ENCODE results near the gene CTBP2. TPM values are rescaled to one million over a fixed set of nuclear protein-coding genes. Genes with fewer than 3 reads are reported as not detected.

The CTBP2 gene
- total RNA-seq, 2 experiments from 2014 or later: 0.19 to 0.42 TPM

DNA sequence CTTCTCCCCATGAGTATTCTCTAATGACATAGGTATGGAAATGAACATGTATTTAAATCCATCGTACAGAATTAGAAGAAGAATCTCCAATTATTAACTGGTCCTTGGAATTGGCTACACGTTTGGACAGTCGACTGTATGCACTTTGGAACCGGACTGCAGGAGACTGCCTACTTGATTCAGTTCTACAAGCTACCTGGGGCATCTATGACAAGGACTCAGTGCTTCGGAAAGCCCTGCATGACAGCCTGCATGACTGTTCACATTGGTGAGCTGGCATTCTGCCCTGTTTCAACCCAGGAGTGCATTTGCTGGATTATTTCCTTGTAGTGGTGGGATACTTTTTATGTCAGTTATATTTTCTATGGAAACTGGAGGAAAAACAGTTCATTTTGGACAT, 186.2 kb downstream of the CTBP2 start:
- H3K4me1 Mint-ChIP-seq (ENCODE audit: low read depth): peaks cover 28% of the 10 kb centered on the region
- H3K27me3 Mint-ChIP-seq (ENCODE audit: low read depth): no peaks in the 10 kb centered on the region
- intact Hi-C loops (cut with micrococcal nuclease): no loop called here
- peaks cover 20% of the 10 kb centered on the region for H3K36me3 Mint-ChIP-seq (ENCODE audit: low read depth)
- no peak overlapping the region for H3K27ac Mint-ChIP-seq
- H3K9me3 Mint-ChIP-seq: no peaks in the 10 kb centered on the region
- no peak overlapping the region for H3K4me3 Mint-ChIP-seq
- CTCF ChIA-PET: interaction anchor here (1.9 kb wide), 1 partner anchor 18 kb away, joined by 5 read pairs; no protein-coding TSS in a partner anchor
- DNase-seq: no peak

DNA sequence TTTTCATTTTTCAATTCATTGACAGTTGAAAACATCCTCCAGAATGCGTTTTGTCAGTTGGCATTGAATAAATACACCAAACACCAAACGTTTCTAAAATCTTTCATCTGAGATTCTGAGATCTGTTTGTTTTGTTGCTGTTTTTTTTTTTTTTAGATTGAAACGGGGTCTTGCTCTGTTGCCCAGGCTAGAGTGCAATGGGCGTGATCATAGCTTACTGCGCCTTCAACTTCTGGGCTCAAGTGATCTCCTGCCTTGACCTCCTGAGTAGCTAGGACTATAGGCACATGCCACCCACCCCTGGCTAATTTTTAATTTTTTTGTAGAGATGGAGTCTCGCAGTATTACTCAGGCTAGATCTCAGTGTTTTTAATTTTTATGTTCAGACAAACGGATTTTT, 187.7 kb downstream of the CTBP2 start:
- peaks cover 23% of the 10 kb centered on the region for H3K36me3 Mint-ChIP-seq (ENCODE audit: low read depth)
- CTCF ChIA-PET: interaction anchor here (1.9 kb wide), 1 partner anchor 20 kb away, joined by 5 read pairs; no protein-coding TSS in a partner anchor
- no peaks in the 10 kb centered on the region for H3K9me3 Mint-ChIP-seq
- peaks cover 34% of the 10 kb centered on the region for H3K4me1 Mint-ChIP-seq (ENCODE audit: low read depth)
- DNase-seq: no peak
- no peak overlapping the region for H3K27ac Mint-ChIP-seq
- intact Hi-C loops (cut with micrococcal nuclease): no loop called here
- no peaks in the 10 kb centered on the region for H3K27me3 Mint-ChIP-seq (ENCODE audit: low read depth)
- no peak overlapping the region for H3K4me3 Mint-ChIP-seq

DNA sequence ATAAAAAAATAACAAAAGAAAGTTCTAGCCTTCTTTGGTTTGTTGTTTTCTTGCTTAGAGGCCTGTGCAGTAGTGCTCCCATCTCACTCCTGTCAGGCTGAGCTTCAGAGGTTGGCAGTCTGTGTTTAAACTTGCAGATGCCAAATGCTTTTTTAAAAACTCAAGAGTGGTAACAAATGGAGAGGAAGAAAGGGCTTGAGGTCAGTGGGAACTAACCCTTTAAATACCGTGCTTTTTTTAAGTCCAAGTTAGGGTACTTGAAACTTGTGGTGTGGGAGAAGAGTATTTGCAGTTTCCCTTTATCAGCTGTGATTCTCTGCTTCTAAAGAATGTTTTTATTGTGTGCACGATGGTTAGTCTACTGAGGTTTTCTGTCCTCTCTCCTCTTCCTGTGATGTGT, 189.1 kb downstream of the CTBP2 start:
- Mint-ChIP-seq H3K9me3 (no peaks in the 10 kb centered on the region), H3K4me3 (no peak overlapping the region), H3K36me3 (ENCODE audit: low read depth) (peaks cover 29% of the 10 kb centered on the region), H3K4me1 (ENCODE audit: low read depth) (peaks cover 31% of the 10 kb centered on the region), H3K27ac (no peak overlapping the region), H3K27me3 (ENCODE audit: low read depth) (no peaks in the 10 kb centered on the region)
- DNase-seq: no peak
- CTCF ChIA-PET: interaction anchor here (0.6 kb wide), 1 partner anchor 25 kb away, joined by 4 read pairs; no protein-coding TSS in a partner anchor
- intact Hi-C loops (cut with micrococcal nuclease): no loop called here

DNA sequence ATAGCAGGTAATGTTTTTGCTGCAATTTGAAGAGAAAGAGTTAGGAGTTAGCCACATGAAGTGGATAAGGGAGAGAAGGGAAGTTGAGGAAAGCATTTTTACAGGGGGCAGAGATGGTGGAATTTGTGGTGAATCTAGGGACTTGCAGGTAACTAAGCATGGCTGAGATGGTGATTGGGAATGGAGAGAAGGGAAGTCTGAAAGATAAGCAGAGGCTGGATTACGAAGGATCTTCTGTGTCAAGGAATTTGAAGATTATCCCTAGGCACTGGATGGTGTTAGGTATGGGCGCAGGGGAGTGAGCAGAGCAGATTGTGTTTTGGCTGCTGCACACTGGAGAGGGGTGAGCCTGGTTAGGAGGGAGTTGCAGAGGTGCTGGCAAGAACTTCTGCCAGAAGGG, 193.1 kb downstream of the CTBP2 start:
- peaks cover 27% of the 10 kb centered on the region for H3K4me1 Mint-ChIP-seq (ENCODE audit: low read depth)
- no peaks in the 10 kb centered on the region for H3K27me3 Mint-ChIP-seq (ENCODE audit: low read depth)
- H3K27ac Mint-ChIP-seq: no peak overlapping the region
- CTCF ChIA-PET: no interaction called here
- intact Hi-C loops (cut with micrococcal nuclease): no loop called here
- DNase-seq: no peak
- no peaks in the 10 kb centered on the region for H3K9me3 Mint-ChIP-seq
- peaks cover 18% of the 10 kb centered on the region for H3K36me3 Mint-ChIP-seq (ENCODE audit: low read depth)
- H3K4me3 Mint-ChIP-seq: no peak overlapping the region

DNA sequence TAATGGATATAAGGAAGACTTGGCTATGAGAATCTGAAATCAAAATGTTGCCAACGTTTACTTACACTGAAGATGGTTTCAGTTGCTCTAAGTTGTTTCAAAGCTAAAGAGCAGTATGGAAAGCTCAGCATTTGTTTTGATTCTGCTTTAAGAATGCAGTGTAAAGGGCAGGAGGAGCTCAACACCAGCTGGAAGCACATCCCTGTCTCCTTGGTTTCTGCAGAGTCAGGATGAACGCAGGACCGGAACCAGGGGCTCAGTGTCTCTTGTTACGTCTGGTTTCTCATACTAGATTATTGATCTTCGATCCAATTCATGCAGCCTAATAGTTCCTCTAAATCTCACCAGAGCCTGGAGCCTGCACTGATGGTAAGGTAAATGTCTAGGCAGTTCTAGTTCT, 194.4 kb downstream of the CTBP2 start:
- Mint-ChIP-seq H3K4me1 (ENCODE audit: low read depth) (peaks cover 28% of the 10 kb centered on the region), H3K4me3 (no peak overlapping the region), H3K27me3 (ENCODE audit: low read depth) (no peaks in the 10 kb centered on the region), H3K9me3 (no peaks in the 10 kb centered on the region), H3K36me3 (ENCODE audit: low read depth) (peaks cover 18% of the 10 kb centered on the region), H3K27ac (no peak overlapping the region)
- intact Hi-C loops (cut with micrococcal nuclease): no loop called here
- CTCF ChIA-PET: no interaction called here
- no peak for DNase-seq

DNA sequence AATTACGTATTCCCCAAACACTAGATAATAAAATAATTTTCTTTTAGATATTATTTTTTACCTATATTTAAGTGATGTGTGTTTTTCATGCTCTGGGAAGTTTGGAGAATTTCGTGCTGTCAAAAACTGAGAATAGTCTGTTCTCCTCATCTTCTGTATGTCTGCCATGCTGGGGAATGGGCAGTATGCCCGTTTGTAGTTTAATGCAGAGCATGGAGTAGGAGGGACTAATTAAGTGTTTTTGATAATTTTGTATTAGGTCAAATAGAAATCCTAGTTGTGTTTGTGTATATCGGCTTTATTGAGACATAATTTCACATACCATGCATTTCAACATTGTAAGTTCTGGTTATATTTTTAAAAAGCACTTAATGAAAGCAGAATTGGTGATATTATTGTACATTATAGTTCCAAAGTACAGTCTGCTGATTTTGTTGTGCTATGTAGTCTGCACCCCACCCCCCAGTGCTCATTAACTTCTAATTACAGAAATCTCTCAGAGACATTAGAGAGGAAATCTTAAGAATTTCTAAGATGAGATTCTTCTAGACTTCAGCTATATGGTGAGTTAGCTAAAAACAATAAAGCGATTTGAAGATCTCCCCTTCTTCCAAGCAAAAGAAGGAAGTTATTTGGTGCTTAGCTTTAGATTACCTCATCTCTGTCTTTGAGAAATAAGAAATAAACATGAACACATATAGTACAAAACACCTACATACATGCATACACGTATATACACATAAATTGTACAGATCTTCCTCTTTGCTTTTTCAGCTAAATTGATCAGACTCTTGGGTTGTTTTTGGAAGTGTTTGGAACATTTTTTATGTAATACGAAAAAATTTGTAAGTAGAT, 196.3 kb downstream of the CTBP2 start:
- no peak overlapping the region for H3K27ac Mint-ChIP-seq
- H3K9me3 Mint-ChIP-seq: no peaks in the 10 kb centered on the region
- H3K4me1 Mint-ChIP-seq (ENCODE audit: low read depth): peaks cover 28% of the 10 kb centered on the region
- CTCF ChIA-PET: interaction anchor here (0.6 kb wide), 1 partner anchor 54 kb away, joined by 3 read pairs; no protein-coding TSS in a partner anchor
- no peak for DNase-seq
- H3K27me3 Mint-ChIP-seq (ENCODE audit: low read depth): no peaks in the 10 kb centered on the region
- H3K36me3 Mint-ChIP-seq (ENCODE audit: low read depth): peaks cover 13% of the 10 kb centered on the region
- intact Hi-C loops (cut with micrococcal nuclease): no loop called here
- no peak overlapping the region for H3K4me3 Mint-ChIP-seq

DNA sequence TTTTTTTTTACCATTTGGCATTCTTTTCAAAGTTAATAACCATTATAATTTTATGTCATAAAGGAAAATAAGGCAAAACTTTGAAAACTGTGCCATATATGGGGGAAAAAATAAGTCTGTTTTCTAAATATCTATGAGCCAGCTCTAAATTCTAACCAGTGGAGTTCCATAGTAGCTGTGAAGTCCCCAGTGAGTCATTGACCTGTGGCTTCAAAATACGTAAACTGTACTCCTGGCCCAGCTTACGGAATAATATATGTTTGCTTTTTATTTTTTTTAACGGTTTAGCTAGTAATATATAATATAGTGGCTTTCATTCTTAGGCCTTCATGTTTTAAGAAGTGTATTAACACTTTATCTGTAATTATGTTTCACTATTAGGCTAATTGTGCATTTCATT, 197.9 kb downstream of the CTBP2 start:
- CTCF ChIA-PET: no interaction called here
- Mint-ChIP-seq H3K36me3 (ENCODE audit: low read depth) (peaks cover 5% of the 10 kb centered on the region), H3K4me3 (no peak overlapping the region), H3K9me3 (no peaks in the 10 kb centered on the region), H3K27ac (no peak overlapping the region), H3K4me1 (ENCODE audit: low read depth) (peaks cover 36% of the 10 kb centered on the region), H3K27me3 (ENCODE audit: low read depth) (no peaks in the 10 kb centered on the region)
- intact Hi-C loops (cut with micrococcal nuclease): no loop called here
- no peak for DNase-seq

DNA sequence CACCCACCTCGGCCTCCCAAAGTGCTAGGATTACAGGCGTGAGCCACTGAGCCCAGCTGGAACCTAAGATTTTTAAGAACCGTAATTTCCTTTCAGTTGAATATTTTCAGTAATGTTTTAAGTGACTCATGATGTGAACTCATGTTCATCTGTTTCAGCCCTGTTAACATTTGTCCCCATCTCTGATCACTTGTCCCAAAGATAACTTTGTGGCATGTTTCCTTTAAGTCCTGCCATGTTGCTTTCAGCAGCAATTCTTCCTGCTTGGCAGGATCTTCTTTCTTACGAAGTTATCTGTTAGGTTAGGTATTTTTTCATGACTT, 199.2 kb downstream of the CTBP2 start:
- intact Hi-C loops (cut with micrococcal nuclease): no loop called here
- no peak for DNase-seq
- CTCF ChIA-PET: no interaction called here
- no peaks in the 10 kb centered on the region for H3K9me3 Mint-ChIP-seq
- H3K4me1 Mint-ChIP-seq (ENCODE audit: low read depth): peaks cover 45% of the 10 kb centered on the region
- no peak overlapping the region for H3K27ac Mint-ChIP-seq
- H3K27me3 Mint-ChIP-seq (ENCODE audit: low read depth): no peaks in the 10 kb centered on the region
- H3K4me3 Mint-ChIP-seq: no peak overlapping the region
- no peaks in the 10 kb centered on the region for H3K36me3 Mint-ChIP-seq (ENCODE audit: low read depth)

DNA sequence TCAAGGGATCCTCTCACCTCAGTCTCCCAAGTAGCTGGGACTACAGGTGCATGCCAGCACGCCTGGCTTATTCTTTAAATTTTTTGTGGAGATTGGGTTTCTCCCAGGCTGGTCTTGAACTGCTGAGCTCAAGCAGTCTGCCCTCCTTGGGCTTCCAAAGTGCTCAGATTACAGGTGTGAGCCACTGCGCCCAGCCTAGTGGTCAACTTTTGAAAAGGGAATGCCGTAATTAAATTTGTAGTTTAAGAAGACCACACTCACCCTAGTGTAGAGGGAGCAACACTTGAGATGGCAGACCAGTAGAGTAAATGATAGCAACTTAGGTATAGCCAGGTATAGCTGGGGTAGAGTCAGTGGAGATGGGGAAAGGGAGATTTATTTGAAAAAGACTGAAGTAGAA, 200.8 kb downstream of the CTBP2 start:
- Mint-ChIP-seq H3K4me3 (no peak overlapping the region), H3K27me3 (ENCODE audit: low read depth) (no peaks in the 10 kb centered on the region), H3K36me3 (ENCODE audit: low read depth) (no peaks in the 10 kb centered on the region), H3K9me3 (no peaks in the 10 kb centered on the region), H3K4me1 (ENCODE audit: low read depth) (peaks cover 52% of the 10 kb centered on the region), H3K27ac (no peak overlapping the region)
- intact Hi-C loops (cut with micrococcal nuclease): no loop called here
- no peak for DNase-seq
- CTCF ChIA-PET: no interaction called here

DNA sequence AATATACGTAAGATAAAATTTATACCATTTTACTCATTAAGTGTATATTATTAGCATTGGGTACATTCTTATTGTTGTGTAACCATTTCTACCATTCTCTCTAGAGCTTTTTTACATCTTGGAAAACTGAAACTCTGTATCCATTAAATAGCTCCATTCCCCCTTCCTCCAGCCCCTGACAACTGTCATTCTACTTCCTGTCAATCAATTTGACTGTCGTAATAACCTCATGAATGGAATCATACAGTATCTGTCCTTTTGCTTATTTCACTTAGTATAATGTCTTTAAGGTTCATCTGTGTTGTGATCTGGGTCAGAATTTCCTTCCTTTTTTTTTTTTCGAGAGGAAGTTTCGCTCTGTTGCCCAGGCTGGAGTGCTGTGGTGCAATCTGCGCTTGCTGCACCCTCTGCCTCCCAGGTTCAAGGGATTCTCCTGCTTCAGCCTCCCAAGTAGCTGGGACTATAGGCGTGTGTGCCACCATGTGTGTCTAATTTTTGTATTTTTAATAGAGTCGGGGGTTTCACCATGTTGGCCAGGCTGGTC, 202.9 kb downstream of the CTBP2 start:
- Mint-ChIP-seq H3K36me3 (ENCODE audit: low read depth) (peaks cover 4% of the 10 kb centered on the region), H3K4me1 (ENCODE audit: low read depth) (peaks cover 61% of the 10 kb centered on the region), H3K27me3 (ENCODE audit: low read depth) (no peaks in the 10 kb centered on the region), H3K4me3 (no peak overlapping the region), H3K9me3 (no peaks in the 10 kb centered on the region), H3K27ac (no peak overlapping the region)
- no peak for DNase-seq
- intact Hi-C loops (cut with micrococcal nuclease): no loop called here
- CTCF ChIA-PET: interaction anchor here (0.6 kb wide), 2 partner anchors 59 to 141 kb away, joined by 3 read pairs; no protein-coding TSS in a partner anchor

DNA sequence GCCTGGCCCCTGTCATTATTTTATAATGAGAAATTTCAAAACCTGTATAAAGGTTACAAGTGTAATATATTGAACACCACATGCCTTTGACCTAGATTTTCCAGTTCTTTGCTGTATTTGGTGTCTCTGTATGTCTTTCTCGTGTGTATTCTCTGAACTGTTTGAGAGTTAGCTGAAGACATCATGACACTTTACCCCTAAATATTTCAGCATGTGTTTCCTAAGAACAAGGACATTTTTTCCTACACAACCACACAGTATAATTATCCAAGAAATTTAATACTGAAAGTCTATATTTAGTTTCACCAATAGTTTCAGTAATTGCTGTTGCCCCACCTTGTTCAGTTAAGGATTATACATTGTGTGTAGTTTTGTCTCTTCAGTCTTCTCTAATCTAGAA, 203.6 kb downstream of the CTBP2 start:
- Mint-ChIP-seq H3K4me3 (no peak overlapping the region), H3K4me1 (ENCODE audit: low read depth) (peaks cover 65% of the 10 kb centered on the region), H3K27me3 (ENCODE audit: low read depth) (no peaks in the 10 kb centered on the region), H3K36me3 (ENCODE audit: low read depth) (peaks cover 4% of the 10 kb centered on the region), H3K9me3 (no peaks in the 10 kb centered on the region), H3K27ac (no peak overlapping the region)
- intact Hi-C loops (cut with micrococcal nuclease): no loop called here
- DNase-seq: no peak
- CTCF ChIA-PET: interaction anchor here (0.6 kb wide), 2 partner anchors 60 to 141 kb away, joined by 3 read pairs; no protein-coding TSS in a partner anchor

DNA sequence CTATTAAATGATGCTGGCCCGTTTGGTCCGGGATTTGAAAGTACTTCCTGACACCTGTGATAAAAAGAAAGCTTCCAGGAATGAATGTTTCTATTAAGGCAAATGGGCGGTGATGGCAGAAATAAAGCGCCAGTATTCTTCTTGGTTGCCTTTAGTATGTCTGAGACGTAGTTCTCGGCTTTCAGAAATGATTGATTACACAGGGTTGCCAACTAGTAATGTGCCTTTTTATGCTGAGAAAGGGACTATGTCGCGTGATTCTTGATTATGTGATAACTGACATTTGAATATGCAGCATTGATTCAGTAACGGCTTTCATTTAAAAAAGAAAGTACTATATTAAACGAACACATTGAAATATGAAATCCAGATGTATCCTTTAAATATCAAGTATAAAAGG, 204.5 kb downstream of the CTBP2 start:
- no peak overlapping the region for H3K27ac Mint-ChIP-seq
- DNase-seq: no peak
- no peaks in the 10 kb centered on the region for H3K9me3 Mint-ChIP-seq
- peaks cover 58% of the 10 kb centered on the region for H3K4me1 Mint-ChIP-seq (ENCODE audit: low read depth)
- CTCF ChIA-PET: no interaction called here
- H3K36me3 Mint-ChIP-seq (ENCODE audit: low read depth): peaks cover 4% of the 10 kb centered on the region
- no peak overlapping the region for H3K4me3 Mint-ChIP-seq
- intact Hi-C loops (cut with micrococcal nuclease): no loop called here
- no peaks in the 10 kb centered on the region for H3K27me3 Mint-ChIP-seq (ENCODE audit: low read depth)

DNA sequence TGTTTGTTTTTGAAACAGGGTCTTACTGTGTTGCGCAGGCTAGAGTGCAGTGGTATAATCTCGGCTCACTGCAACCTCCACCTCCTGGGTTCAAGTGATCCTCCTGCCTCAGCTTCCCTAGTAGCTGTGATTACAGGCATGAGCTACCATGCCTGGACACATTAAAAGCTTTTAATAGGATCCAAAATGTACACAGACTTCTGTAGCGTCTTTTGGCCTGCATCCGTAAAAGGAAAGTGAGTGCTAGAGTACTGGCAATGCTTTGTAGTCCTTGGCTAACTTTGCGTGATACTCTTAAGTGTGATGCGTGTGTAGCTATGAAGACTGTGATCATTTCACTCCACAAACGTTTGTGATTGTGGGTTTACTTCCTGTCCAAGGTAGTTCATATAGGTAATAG, 205.1 kb downstream of the CTBP2 start:
- DNase-seq: no peak
- Mint-ChIP-seq H3K27ac (no peak overlapping the region), H3K9me3 (no peaks in the 10 kb centered on the region), H3K4me1 (ENCODE audit: low read depth) (peaks cover 53% of the 10 kb centered on the region), H3K27me3 (ENCODE audit: low read depth) (no peaks in the 10 kb centered on the region), H3K4me3 (no peak overlapping the region), H3K36me3 (ENCODE audit: low read depth) (peaks cover 4% of the 10 kb centered on the region)
- intact Hi-C loops (cut with micrococcal nuclease): no loop called here
- CTCF ChIA-PET: no interaction called here

All from activated naive CD4-positive, alpha-beta T cell treated with anti-CD3 and anti-CD28 coated beads for 36 hours (primary cell).